Muscle layer of colon (tissue), 2 donors: ENCODE data around the gene PCLO.
"Not testable (repeated sequence)": the region's sequence is repeated elsewhere in the genome, so short reads cannot be mapped to it uniquely, and the experiment has no call there.

Experiments
- H3K27ac ChIP-seq: one replicate; pipeline ENCODE4 v1.7.0; 2013; ENCODE audit warnings: low read depth, mild to moderate bottlenecking, low read length, moderate library complexity
- H3K27me3 ChIP-seq, 2 donors: one replicate each; pipeline ENCODE4 v1.7.0; 2013; ENCODE audit warnings: low read length in 2 of 2, mild to moderate bottlenecking in 2 of 2; ENCODE audit not compliant: insufficient read depth in 2 of 2, control insufficient read depth in 1 of 2
- H3K36me3 ChIP-seq: one replicate; pipeline ENCODE4 v1.7.0; 2013; ENCODE audit warnings: mild to moderate bottlenecking, low read length; ENCODE audit not compliant: insufficient read depth
- H3K4me1 ChIP-seq: one replicate; pipeline ENCODE4 v1.7.0; 2013; ENCODE audit warnings: mild to moderate bottlenecking, low read length; ENCODE audit not compliant: insufficient read depth
- H3K4me3 ChIP-seq, 2 donors: one replicate each; pipeline ENCODE4 v1.7.0; 2013; ENCODE audit warnings: low read length in 2 of 2, low read depth in 1 of 2, mild to moderate bottlenecking in 1 of 2, moderate library complexity in 1 of 2
- H3K9ac ChIP-seq: one replicate; pipeline ENCODE4 v1.7.0; 2013; ENCODE audit warnings: low read length
- H3K9me3 ChIP-seq: one replicate; pipeline ENCODE4 v1.7.0; 2013; ENCODE audit warnings: mild to moderate bottlenecking, low read length
- donor health status: abdominal sarcoma.
- donor health status: Adenocarcinoma of cecum.

Gene PCLO

DNA sequence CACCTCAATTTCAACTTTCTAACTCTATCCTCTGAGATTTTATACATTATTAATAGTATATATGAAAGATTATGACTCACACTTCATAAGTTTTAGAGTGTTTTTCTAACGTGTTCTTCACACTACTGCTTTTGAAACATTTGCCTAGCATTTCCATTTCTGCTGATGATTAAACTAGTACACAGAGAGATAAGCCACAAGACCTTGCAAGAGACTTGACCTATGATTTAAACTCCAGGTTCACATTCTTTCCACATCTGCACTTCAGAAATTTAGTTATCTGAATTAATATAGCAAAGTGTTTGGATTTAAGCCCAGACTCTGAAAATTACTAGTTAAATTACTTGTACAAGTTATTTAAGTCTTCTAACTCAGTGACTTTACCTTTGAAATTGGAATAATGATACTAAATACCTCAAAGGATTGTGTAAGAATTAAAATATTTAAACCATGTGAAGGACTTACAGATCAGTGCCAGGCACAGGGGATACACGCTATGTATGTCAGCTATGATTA is 66.6 kb downstream of the PCLO start:
- Histone ChIP-seq H3K36me3 (no peaks in the 10 kb centered on the region), H3K27me3 (no peaks in the 10 kb centered on the region), H3K27ac (no peak overlapping the region), H3K9me3 (no peaks in the 10 kb centered on the region), H3K4me3 (no peak overlapping the region), H3K4me1 (no peaks in the 10 kb centered on the region), H3K9ac (no peak overlapping the region)

DNA sequence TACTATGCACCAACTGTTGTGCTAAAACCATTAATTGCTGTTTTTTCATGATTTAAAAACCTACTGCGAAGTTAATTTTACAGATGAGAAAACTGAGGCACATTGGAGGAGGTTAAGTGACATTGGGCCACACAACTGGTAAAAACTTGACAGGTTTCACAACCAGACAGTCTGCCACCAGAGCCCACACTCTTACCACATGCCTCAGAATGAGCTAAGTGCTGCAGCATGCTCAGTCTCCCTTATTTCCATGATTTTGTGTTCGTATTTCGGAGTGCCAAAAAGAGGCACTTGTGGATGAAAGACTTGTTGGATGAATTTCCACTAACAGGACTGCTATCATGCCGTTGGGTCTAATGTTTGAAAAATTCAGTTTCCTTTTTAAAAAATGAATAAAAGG is 77.4 kb downstream of the PCLO start:
- H3K4me3 ChIP-seq = no peak overlapping the region
- H3K27me3 ChIP-seq = no peaks in the 10 kb centered on the region
- H3K27ac ChIP-seq = no peak overlapping the region
- no peak overlapping the region for H3K9ac ChIP-seq
- H3K9me3 ChIP-seq = no peaks in the 10 kb centered on the region
- no peaks in the 10 kb centered on the region for H3K4me1 ChIP-seq
- no peaks in the 10 kb centered on the region for H3K36me3 ChIP-seq

DNA sequence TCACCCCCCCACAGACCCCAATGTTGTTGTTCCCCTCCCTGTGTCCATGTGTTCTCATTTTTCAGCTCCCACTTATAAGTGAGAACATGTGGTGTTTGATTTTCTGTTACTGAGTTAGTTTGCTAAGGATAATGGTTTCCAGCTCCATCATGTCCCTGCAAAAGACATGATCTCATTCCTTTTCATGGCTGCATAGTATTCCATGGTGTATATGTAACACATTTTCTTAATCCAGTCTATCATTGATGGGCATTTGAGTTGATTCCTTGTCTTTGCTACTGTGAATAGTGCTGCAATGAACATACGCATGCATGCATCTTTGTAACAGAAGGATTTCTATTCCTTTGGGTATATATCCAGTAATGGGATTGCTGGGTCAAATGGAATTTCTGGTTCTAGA is 82.8 kb downstream of the PCLO start:
- not testable (repeated sequence) for H3K27me3 ChIP-seq, H3K9ac ChIP-seq, H3K4me3 ChIP-seq, H3K36me3 ChIP-seq, H3K9me3 ChIP-seq, H3K4me1 ChIP-seq, H3K27ac ChIP-seq

DNA sequence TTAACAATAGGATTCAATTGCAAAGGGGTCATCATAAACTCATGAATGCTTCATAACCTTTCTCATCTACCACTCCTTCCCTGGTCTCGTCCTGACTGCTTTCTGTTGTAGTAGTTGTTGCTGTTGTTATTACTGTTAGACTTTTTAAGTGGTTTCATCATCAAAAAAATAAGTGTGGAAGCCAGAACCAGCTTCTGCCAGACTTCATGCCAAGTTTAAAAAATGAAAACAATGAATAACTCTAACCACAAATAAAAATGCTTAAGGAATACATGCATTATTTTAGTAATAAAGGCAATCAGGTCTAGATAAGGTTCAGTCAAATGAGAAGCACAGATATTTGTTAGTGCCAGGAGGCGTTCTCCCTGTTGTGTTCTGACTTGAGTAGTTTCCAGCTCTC is 85.4 kb downstream of the PCLO start:
- H3K27ac ChIP-seq = no peak overlapping the region
- no peak overlapping the region for H3K9ac ChIP-seq
- H3K4me1 ChIP-seq = no peaks in the 10 kb centered on the region
- no peaks in the 10 kb centered on the region for H3K9me3 ChIP-seq
- H3K36me3 ChIP-seq = no peaks in the 10 kb centered on the region
- H3K4me3 ChIP-seq = no peak overlapping the region
- no peaks in the 10 kb centered on the region for H3K27me3 ChIP-seq

DNA sequence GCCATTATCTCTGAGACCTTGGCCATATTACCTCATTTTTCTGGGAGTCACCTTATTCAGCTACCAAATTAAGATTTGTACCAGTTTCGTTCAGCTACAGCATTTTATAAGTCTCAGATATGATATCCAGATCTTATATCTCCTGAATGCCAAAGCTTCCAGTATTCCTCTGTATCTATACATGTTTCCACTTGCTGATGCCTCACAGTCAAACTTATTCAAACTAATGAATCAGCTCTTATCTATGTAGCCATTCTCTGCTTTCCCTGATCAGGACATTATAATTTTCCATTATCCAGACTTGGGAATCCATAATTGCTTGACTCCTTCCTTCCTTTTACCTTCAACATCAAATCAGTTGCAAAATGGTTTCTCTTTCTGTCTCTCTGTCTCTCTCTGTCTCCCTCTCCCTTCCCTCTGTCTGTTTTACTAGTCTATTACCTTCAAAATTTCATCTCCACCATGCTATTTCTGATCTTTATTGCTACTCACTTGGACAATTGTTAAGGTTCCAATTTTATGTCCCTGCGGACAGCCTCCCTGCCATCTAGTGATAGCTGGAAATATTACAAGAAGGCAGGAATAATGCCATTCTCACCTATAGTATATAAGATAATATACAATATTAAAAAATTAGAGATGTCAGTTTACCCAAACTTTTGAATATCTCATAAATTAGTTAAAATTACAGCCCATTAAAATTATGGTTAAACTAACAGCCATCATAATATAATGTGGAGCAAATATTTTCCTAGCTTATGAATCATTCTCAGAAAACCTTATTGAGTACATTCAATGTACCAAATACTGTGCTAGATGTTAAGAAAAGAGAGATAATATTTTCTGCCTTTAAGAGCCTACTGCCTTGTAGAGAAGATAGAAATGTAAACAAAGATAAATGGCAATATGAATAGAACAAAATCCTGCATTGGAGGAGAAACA is 89.8 kb downstream of the PCLO start:
- Histone ChIP-seq H3K9ac (no peak overlapping the region), H3K27ac (no peak overlapping the region), H3K36me3 (no peaks in the 10 kb centered on the region), H3K4me1 (no peaks in the 10 kb centered on the region), H3K9me3 (no peaks in the 10 kb centered on the region), H3K27me3 (no peaks in the 10 kb centered on the region), H3K4me3 (no peak overlapping the region)

DNA sequence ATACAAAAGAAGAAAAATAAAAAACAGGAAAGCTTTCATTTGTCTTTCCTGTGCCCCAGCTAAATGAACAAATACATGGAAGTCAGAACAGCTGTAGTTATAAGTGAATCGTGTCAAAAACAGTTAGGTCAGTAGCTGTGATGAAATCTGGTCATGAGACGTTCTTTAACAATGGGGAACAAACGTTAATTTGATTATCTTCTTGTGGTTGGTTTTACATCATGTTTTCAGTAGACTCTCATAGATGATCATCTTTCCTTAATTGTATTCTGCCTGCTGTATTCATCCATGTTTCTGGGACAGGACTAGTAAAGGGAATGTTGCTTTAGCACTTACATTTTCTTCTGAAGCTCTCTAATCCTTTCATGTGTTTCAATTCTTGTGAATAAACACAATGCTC is 97.0 kb downstream of the PCLO start:
- Histone ChIP-seq H3K4me1 (no peaks in the 10 kb centered on the region), H3K36me3 (no peaks in the 10 kb centered on the region), H3K9ac (no peak overlapping the region), H3K27ac (no peak overlapping the region), H3K4me3 (no peak overlapping the region), H3K9me3 (no peaks in the 10 kb centered on the region), H3K27me3 (no peaks in the 10 kb centered on the region)

DNA sequence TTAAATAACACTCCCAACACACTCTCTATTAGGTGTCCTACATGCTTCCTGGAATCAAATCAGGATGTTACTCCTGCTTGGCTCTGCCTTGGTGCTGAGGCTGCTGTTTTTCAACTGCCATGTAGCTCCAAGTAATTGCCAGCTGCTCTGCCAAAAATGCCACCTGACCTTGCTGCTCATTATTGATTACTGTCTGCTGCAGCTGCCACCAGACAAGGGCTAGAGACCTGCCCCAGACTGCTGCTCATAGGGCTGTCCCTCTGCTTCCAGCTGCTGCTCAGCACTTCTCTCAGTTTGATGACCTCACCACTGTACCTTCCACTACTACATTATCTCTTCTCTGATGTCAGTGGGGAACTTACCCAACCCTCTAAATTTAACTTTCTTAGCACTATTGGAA is 102.5 kb downstream of the PCLO start:
- Histone ChIP-seq H3K27ac (no peak overlapping the region), H3K9me3 (no peaks in the 10 kb centered on the region), H3K36me3 (no peaks in the 10 kb centered on the region), H3K27me3 (no peaks in the 10 kb centered on the region), H3K4me1 (no peaks in the 10 kb centered on the region), H3K4me3 (no peak overlapping the region), H3K9ac (no peak overlapping the region)

DNA sequence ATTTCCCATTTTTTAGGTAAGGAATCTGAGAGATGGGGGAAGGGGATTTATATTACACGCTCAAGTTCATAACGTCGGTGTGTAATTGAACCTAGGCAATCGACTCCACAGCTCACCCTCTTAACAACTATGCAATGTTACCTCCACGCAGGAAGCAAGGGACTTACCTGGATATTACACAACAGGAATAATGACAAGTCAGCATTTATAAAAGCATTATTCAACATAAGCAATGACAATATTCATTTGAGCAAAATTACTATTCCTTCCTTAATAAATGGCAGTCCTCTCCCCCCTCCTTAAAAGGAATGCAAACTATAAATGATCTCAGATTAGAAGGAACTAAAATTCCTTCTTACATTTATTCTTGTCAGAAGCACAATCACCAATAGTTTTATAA is 104.0 kb downstream of the PCLO start:
- Histone ChIP-seq H3K4me1 (no peaks in the 10 kb centered on the region), H3K9ac (no peak overlapping the region), H3K9me3 (no peaks in the 10 kb centered on the region), H3K4me3 (no peak overlapping the region), H3K27ac (no peak overlapping the region), H3K36me3 (no peaks in the 10 kb centered on the region), H3K27me3 (no peaks in the 10 kb centered on the region)

DNA sequence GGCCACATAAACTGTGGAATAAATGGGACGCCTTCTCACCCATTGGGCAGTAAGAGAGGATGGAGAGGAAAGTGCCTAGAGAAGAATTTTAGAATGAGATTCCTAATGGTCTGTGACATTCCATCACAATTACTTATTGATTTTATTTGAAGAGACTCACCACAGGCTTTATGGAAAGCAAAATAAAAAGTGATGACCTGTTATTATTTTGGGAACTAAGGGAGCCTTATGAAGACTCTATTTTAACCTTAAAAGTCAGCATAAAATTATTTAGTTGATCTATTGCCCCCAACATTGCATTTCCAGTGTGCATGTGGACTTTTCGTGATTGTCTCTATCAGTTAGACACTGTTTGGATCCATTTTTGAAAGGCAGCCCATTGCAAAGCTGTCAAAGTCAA is 107.5 kb downstream of the PCLO start:
- H3K4me3 ChIP-seq = no peak overlapping the region

DNA sequence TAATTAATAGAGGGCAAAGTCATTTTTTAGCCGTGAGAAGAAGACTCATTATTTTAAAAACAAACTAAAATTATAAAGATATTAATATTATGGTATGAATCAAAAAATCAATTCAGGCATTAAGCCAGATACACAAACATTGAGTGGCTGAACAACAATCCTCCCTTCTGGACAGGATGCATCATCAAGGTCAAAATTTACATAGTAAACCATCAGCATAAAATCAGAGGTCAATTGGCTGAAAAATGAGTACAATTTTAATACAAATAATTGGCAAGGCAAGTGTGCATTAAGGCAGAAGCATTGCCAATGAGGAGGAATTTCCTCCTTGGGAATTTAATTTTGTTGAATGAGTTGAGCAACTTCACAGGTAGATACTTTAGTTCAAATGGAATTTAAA is 108.2 kb downstream of the PCLO start:
- no peaks in the 10 kb centered on the region for H3K27me3 ChIP-seq
- no peaks in the 10 kb centered on the region for H3K36me3 ChIP-seq
- no peaks in the 10 kb centered on the region for H3K4me1 ChIP-seq
- H3K4me3 ChIP-seq = no peak overlapping the region
- no peak overlapping the region for H3K27ac ChIP-seq
- H3K9ac ChIP-seq = no peak overlapping the region
- no peaks in the 10 kb centered on the region for H3K9me3 ChIP-seq

More for the DNA sequence above, 107.5 kb downstream of the PCLO start:
- Histone ChIP-seq H3K9me3 (no peaks in the 10 kb centered on the region), H3K9ac (no peak overlapping the region), H3K27ac (no peak overlapping the region), H3K27me3 (no peaks in the 10 kb centered on the region), H3K36me3 (no peaks in the 10 kb centered on the region), H3K4me1 (no peaks in the 10 kb centered on the region)

DNA sequence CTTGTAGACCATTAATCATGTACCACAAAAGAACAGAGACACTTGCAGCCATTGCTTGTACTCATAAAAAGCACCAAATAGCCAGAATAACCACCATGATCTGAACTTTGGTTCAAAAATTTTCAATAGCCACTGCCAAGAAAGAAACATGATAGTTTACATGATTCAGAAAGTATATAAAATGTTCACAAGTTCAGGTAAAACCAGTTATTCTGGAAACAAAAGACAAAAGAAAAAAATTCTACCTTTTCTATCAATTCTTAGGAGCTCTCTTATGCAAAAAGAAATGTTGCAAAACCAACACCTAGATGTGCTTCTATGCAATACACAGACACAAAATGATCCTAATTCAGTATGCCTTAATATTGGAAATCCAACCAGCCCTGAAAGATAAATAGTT is 108.7 kb downstream of the PCLO start:
- H3K9me3 ChIP-seq = no peaks in the 10 kb centered on the region
- H3K27ac ChIP-seq = no peak overlapping the region
- H3K4me3 ChIP-seq = no peak overlapping the region
- no peaks in the 10 kb centered on the region for H3K36me3 ChIP-seq
- H3K9ac ChIP-seq = no peak overlapping the region
- H3K4me1 ChIP-seq = no peaks in the 10 kb centered on the region
- no peaks in the 10 kb centered on the region for H3K27me3 ChIP-seq

DNA sequence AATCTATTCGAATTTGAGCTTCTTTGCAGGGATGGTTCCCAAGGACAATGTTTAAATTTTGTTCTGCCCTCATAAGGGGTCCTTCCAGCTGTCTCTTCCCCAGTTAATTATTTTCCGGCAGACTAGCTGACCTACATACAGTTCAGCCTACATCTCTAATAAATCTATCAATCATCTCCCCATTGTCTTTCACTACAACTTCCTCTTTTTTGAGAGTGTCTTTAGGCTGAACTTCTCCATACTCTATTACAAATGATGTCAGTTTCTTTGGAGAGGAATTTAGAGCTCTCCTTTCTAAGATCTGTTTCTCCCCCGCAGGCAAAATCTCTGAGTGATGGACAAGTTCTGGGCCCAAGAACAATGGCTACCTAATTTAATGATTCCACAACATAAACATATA is 122.2 kb downstream of the PCLO start:
- H3K4me1 ChIP-seq = no peaks in the 10 kb centered on the region
- H3K36me3 ChIP-seq = no peaks in the 10 kb centered on the region
- no peaks in the 10 kb centered on the region for H3K9me3 ChIP-seq
- no peaks in the 10 kb centered on the region for H3K27me3 ChIP-seq
- no peak overlapping the region for H3K9ac ChIP-seq
- H3K27ac ChIP-seq = no peak overlapping the region
- H3K4me3 ChIP-seq = no peak overlapping the region
